ENCODE results near the gene APBB1IP.

DNA sequence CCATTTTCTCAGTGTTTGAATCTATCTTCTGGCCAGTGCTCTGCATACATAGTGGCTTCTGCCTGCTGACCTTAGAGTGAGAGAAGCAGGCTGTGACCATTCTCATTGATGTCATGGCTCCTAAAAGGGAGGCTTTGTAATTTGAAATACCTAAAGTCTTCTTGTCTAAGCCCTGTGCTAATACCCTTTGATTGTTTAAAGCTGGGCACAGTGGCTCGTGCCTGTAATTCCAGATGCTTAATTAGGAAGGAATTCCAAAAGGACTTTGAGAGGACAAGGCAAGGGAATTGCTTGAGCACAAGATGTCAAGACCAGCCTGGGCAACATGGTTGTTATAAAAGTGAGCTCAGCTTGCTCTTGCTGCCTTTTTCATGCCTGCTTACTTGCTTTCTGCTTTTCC lies 81.7 kb downstream of the APBB1IP start:
- TF ChIP-seq POLR2A (IDR thresholded peaks at IDR 0.05) = no peak
- TF ChIP-seq, protein P1, sequence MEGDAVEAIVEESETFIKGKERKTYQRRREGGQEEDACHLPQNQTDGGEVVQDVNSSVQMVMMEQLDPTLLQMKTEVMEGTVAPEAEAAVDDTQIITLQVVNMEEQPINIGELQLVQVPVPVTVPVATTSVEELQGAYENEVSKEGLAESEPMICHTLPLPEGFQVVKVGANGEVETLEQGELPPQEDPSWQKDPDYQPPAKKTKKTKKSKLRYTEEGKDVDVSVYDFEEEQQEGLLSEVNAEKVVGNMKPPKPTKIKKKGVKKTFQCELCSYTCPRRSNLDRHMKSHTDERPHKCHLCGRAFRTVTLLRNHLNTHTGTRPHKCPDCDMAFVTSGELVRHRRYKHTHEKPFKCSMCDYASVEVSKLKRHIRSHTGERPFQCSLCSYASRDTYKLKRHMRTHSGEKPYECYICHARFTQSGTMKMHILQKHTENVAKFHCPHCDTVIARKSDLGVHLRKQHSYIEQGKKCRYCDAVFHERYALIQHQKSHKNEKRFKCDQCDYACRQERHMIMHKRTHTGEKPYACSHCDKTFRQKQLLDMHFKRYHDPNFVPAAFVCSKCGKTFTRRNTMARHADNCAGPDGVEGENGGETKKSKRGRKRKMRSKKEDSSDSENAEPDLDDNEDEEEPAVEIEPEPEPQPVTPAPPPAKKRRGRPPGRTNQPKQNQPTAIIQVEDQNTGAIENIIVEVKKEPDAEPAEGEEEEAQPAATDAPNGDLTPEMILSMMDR (IDR thresholded peaks at IDR 0.05) = no peak
